SH-SY5Y (cell line): ENCODE measurements around the gene FAM8A1.

Source experiments
- GATA2 ChIP-seq: IDR thresholded peaks from 2 replicates; pipeline ENCODE4 v1.6.1; 2011; ENCODE audit warnings: mild to moderate bottlenecking, low read depth, low read length
- GATA3 ChIP-seq: IDR thresholded peaks from 2 replicates; pipeline ENCODE4 v1.6.1; 2011; ENCODE audit warnings: low read depth, mild to moderate bottlenecking, low read length, moderate library complexity

Gene FAM8A1

DNA sequence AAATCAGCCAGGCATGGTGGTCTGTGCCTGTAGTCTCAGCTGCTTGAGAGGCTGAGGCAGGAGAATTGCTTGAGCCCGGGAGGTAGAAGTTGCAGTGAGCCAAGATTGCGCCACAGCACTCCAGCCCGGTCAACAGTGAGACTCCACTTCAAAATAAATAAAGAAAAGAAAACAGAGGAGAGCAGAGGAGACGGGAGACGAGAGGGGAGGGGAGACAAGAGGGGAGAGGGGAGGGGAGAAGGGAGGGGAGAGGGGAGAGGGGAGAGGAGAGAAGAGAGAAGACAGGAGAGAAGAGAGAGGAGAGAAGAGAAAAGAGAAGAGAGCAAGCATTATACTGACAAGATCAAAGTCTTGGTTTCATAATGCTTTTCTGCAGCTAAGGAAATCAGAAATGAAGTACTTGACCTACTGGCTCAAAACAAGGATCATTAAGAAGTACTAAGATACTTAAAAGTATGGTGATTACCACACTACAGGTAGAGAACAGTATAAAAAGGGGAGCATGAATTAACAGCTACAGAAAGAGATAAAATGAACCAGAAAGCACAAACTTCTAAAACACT is 30.5 kb downstream of the FAM8A1 start:
- no peak for TF ChIP-seq GATA2
- TF ChIP-seq GATA3 = no peak

DNA sequence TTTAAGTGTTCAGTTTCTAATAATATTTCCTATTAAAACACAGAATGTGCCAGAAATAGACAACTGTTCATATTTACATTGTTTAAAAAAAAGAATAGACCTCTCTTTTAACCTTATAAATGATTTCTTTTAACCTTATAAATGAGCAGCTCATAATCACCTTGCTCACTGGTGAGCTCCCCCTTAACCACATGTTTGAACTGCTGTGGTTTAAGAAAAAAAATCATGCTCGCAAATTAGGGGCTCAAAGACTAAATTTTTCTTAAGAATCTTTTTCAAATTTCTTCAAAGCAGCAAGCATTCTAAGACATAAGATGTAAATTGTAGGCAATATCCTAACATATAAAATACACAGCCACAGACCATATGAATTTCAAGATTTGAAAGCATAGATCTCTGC is 32.8 kb downstream of the FAM8A1 start:
- TF ChIP-seq GATA3 (no peak), GATA2 (no peak)

DNA sequence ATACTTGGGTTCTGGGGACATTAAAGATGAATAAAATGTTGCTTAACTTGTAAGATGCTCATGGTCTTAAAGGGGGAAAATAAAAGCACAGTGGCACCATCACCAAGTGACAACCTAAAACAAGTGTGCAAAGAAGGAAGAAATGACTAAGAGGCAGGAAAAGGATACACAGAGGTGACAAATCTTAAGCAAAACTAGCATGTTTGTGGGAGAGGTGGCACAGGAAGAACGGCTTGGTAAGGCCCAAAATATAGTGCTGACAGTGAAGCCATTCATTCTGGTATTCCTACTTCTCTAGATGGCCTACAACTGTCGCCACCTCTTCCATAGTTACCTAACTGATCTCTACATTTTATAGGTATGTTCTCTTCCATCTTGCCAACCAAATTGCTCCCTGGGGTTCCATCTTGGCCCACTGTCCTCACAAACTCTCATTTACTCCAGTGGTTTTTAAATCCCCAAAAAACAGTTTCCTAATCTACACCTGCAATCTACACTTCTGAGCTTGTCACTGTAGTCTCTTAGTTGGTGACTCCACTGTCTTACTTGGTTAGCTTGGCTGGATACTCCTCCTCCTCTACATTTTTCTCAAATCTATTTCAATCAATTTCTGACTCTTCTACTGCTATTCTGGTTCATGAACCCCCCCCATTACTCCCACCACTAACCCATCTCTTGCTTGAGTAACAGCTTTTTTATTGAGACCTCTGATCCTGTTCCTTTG is 33.5 kb downstream of the FAM8A1 start:
- TF ChIP-seq GATA2 (no peak), GATA3 (no peak)

DNA sequence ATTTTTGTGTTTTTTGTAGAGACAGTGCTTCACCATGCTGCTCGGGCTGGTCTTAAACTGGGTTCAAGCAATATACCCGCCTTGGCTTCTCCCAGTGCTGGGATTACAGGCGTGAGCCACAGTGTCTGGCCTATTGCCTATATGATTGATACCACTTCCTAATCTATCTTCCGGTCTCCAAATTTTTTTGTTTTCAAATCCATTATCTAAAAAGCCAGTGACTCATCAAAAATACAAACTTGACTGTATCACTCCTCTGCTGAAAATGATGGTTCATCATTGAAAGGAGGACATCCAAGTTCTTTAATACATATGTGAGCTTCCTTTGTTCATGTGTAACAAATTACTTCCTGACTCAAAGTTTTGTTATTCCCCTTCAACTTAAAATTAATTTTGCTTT is 35.5 kb downstream of the FAM8A1 start:
- no peak for TF ChIP-seq GATA2
- TF ChIP-seq GATA3 = no peak

DNA sequence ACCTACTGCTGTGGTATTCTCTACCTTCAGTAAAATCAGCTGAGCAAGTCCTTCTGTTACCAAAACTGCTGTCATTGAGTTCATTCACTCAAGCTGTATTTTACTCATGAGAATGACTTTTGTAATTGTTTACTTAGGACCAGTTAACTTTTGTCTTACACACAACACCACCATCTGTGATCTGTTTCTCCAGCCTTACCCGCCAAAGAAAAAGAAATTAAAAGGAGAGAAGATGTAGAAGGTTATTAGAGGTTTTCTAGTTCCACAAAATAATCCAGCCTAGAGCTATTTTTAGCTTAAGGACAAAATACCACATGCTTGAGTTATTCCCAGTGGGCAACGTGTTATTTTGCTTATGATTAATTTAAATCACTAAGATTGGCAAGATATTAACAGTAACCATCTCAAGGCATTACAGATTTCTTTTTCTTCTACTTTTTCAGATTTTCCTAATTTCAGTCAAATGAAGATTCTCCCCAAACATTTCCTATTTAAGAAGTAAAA is 38.2 kb downstream of the FAM8A1 start:
- TF ChIP-seq GATA2 (no peak), GATA3 (no peak)

DNA sequence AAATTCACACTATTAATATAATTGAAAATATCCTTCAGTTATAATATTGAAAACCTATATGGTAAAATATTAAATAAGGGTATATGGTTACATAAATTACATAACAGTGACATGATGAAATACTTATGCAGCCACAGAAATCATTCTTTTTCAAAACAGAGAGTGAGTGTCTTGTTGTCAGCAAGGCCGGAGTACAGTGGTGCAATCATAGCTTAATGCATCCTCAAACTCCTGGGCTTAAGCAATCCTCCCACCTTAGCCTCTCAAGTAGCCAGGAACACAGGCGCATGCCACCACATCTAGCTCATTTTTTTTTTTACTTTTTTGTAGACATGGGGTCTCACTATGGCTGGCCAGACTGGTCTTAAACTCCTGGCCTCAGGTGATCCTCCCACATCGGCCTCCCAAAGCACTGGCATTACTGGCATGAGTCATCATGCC is 40.4 kb downstream of the FAM8A1 start:
- TF ChIP-seq GATA3 = no peak
- no peak for TF ChIP-seq GATA2

DNA sequence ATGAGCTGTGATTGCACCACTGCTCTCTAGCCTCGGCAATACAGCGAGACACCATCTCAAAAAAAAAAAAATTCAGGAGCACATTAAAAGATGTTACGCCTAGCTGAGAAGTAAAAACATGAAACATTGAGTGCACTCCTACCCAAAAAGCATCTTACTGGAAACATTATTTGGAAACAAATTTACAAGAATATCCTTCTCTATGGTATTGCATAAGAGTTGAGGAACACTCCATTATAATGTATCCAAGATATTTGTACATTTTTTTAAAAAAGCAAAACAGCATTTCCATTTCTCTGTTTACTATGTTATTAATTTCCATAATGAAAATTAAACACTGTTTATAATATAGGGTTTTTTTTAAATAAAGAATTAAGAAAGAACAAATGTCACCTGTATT is 48.6 kb downstream of the FAM8A1 start:
- TF ChIP-seq GATA3 (no peak), GATA2 (no peak)

DNA sequence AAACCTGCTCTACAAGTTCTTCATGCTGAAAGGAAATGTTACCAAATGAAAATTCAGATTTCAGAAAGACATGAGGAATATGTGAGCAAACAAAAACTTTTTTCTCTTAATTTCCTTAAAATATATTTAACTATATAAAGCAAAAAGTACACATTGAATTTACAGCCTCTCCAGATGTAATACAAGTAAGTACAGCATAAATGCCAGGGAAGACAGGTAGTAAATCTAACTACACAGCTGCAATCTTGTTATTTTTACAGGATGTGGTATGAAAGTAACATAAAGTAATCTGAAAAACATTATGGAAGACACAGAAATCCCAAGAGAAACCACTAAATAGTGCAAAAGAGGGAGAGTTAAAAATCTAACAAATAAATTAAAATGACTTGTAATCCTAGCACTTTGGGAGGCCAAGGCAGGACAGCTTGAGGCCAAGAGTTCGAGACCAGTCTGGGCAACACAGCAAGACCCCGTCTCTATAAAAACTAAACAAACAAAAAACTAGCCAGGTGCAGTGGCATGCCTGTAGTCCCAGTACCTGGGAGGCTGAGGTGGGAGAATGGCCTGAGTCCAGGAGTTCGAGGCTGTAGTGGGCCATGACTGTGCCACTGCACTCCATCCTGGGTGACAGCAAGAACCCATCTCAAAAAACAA is 50.7 kb downstream of the FAM8A1 start:
- TF ChIP-seq GATA3 (no peak), GATA2 (no peak)

DNA sequence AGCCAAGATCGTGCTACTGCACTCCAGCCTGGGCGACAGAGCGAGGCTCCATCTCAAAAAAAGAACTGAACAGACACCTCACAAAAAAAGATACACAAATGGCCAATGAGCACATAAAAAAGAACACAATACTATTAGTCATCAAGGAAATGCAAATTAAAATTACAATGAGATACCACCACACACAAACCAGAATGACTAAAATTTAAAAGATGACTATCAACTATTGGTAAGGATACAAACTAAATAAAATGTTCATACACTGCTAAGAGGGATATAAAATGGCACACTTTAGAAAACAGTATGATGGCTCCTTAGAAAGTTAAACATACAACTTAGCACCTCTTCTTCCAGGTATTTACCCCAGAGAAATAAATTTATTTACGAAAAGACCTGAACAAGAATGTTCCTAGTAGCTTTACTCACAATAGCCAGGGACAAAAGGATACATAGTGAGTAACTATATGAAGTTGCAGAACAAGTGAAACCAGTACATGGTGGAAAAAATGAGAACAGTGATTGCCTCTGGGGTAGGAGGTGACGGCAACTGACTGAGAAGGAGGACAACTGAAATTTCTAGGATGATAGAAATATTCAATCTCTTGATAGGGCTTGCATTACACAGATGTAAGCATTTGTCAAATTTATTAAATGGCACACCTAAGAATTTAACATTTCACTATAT is 53.2 kb downstream of the FAM8A1 start:
- no peak for TF ChIP-seq GATA3
- no peak for TF ChIP-seq GATA2

DNA sequence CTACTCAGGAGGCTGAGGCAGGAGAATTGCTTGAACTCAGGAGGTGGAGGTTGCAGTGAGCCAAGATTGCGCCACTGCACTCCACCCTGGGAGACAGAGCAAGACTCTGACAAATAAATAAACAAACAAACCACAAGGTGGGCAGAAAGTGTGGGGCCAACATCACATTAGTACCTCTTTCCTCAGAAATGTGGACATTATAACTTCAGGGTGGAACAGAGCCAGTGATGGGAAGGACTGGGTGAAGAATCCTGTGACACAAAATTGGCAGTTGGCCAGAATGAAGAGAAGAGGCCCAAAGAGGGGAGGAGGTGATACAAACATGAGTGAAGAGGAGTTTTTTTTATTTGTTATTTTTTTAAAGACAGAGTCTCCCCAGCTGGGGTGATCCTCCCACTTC is 56.0 kb downstream of the FAM8A1 start:
- TF ChIP-seq GATA2 = no peak
- TF ChIP-seq GATA3 = no peak

DNA sequence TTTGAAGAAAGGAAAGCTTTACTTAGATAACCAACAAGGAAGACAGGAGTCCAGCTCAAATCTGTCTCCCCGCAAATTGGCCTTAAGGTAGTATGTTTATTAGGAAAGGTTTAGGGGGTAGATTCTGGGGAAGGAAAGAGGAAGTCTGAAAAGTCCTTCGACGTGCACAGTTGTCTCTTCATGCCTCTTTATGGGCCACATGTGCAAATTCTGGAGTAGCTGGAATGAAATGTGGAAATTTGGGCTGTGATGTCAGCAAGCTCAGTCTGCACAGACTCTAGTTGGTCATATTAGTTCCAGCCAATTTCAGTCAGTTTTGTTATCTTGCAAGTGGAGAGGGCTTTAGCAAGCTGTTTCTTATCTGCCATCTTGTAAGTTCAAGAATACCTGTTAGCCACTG is 56.5 kb downstream of the FAM8A1 start:
- TF ChIP-seq GATA2 (no peak), GATA3 (no peak)
